HepG2 (cell line): ENCODE measurements around the gene MISP3. TPM values are rescaled to one million over a fixed set of nuclear protein-coding genes. Genes with fewer than 3 reads are reported as not detected.
"Not testable (repeated sequence)": the region's sequence is repeated elsewhere in the genome, so short reads cannot be mapped to it uniquely, and the experiment has no call there.

Source experiments
- ATAC-seq: fragments of 200-7000 bp; cut with Tn5 transposase; 3 replicates; pipeline ENCODE4 v1.9.1; 2020; ENCODE audit warnings: mild to moderate bottlenecking, moderate library complexity
- BruUV-seq: library from RNA; stranded (reverse); fragments of 400-500 nt; replicated peaks from 2 replicates; lab custom pipeline; 2021; lab: Mats Ljungman, UMichigan
- CTCF ChIA-PET: fragments of 300-600 bp; formaldehyde crosslinking; extraction: SDS; loops from one replicate; lab custom pipeline; 2021; ENCODE audit warnings: low total read pairs, inconsistent platforms, low intra/inter-chr PET ratio; lab: Yijun Ruan, JAX
- POLR2A ChIA-PET: fragments of 350-600 bp; sonication (Branson Sonifier 250); formaldehyde crosslinking; loops from one replicate; lab custom pipeline; 2020; ENCODE audit warnings: antibody characterized with exemption, inconsistent platforms; lab: Yijun Ruan, JAX
- DNase-seq: peaks from one replicate; pipeline ENCODE4 v3.0.0-alpha.2; 2015; ENCODE audit warnings: low spot score
- FAIRE-seq: peaks from 3 replicates; lab custom pipeline; 2011; peaks lifted over from hg19 to GRCh38; lab: Jason Lieb, UNC
- H2AFZ ChIP-seq: one replicate; pipeline ENCODE4 v1.6.1; 2011; ENCODE audit warnings: low read length, inconsistent platforms
- H3K27ac ChIP-seq: fragments of 300-600 bp; 3 replicates; pipeline ENCODE4 v1.8.0; 2011; ENCODE audit warnings: mixed run types, mild to moderate bottlenecking, mixed read lengths, low read length, inconsistent platforms; ENCODE audit not compliant: insufficient read depth; ENCODE audit errors: extremely low read length
- H3K27me3 ChIP-seq, 2 experiments: fragments of 200-600 bp in 1 of 2; 2 replicates in 1 of 2; 3 replicates in 1 of 2; pipeline versions ENCODE4 v1.6.0 to v1.8.0; 2011; ENCODE audit warnings: low read length in 2 of 2, mild to moderate bottlenecking in 2 of 2, moderate library complexity in 2 of 2, inconsistent platforms in 1 of 2; ENCODE audit not compliant: insufficient read depth in 2 of 2, control insufficient read depth in 1 of 2
- H3K36me3 ChIP-seq, 2 experiments: fragments of 200-600 bp in 1 of 2; replicated peaks in 1 of 2; 2 replicates in 1 of 2; 3 replicates in 1 of 2; pipeline versions ENCODE4 v1.5.1 to v1.8.0; 2011; ENCODE audit warnings: low read length in 2 of 2, inconsistent platforms in 1 of 2; ENCODE audit not compliant: insufficient read depth in 2 of 2, control insufficient read depth in 1 of 2
- H3K4me1 ChIP-seq: 2 replicates; pipeline ENCODE4 v1.5.1; 2012; ENCODE audit warnings: low read length, inconsistent platforms; ENCODE audit not compliant: insufficient read depth
- H3K4me2 ChIP-seq: 2 replicates; pipeline ENCODE4 v1.6.0; 2011; ENCODE audit warnings: low read depth, low read length, inconsistent platforms
- H3K4me3 ChIP-seq, 3 experiments: fragments of 200-600 bp in 1 of 3; sonication (generic), shearing (Covaris generic) in 1 of 3; replicated peaks in 1 of 3; 2 replicates each; pipeline ENCODE4 v1.5.1; 2011 to 2016; ENCODE audit warnings: low read length in 3 of 3, inconsistent platforms in 2 of 3, low read depth in 2 of 3, mild to moderate bottlenecking in 2 of 3, control low read depth in 1 of 3, mixed read lengths in 1 of 3; ENCODE audit not compliant: insufficient read depth in 1 of 3
- H3K79me2 ChIP-seq: one replicate; pipeline ENCODE4 v1.6.1; 2011; ENCODE audit warnings: low read length, inconsistent platforms; ENCODE audit not compliant: insufficient read depth
- H3K9ac ChIP-seq: 2 replicates; pipeline ENCODE4 v1.6.0; 2011; ENCODE audit warnings: mild to moderate bottlenecking, low read depth, low read length, inconsistent platforms; ENCODE audit not compliant: insufficient read depth
- H3K9me3 ChIP-seq: 2 replicates; pipeline ENCODE4 v1.5.1; 2012; ENCODE audit warnings: mild to moderate bottlenecking, low read length
- H4K20me1 ChIP-seq: 2 replicates; pipeline ENCODE4 v1.6.0; 2011; ENCODE audit warnings: inconsistent platforms, mild to moderate bottlenecking, low read length, moderate library complexity; ENCODE audit not compliant: insufficient read depth
- FOXK2 ChIP-seq: fragments of 450-650 bp; IDR thresholded peaks from 2 replicates; pipeline ENCODE4 v1.6.1; 2016
- MYC ChIP-seq: sonication (generic); formaldehyde crosslinking; IDR thresholded peaks from 2 replicates; pipeline ENCODE4 v1.9.0; 2021; ENCODE audit warnings: missing genetic modification reagents, borderline replicate concordance
- ZNF615 ChIP-seq: sonication (generic); formaldehyde crosslinking; IDR thresholded peaks from 2 replicates; pipeline ENCODE4 v1.5.0; 2020; ENCODE audit warnings: mild to moderate bottlenecking, missing genetic modification reagents, borderline replicate concordance
- WGBS: methylation state at CpG from one replicate; pipeline ENCODE4 v1.1.6; 2017; ENCODE audit warnings: low lambda C conversion rate; 5-methylcytosine and 5-hydroxymethylcytosine counted together
- in situ Hi-C: cut with HindIII; loops from 2 replicates; pipeline ENCODE4 v1.10.0; 2017; ENCODE audit warnings: low pct_unique_long_range_greater_than_20kb; ENCODE audit not compliant: extremely low pct_ligation_motif_present
- intact Hi-C: fragments of 100-400 bp; cut with micrococcal nuclease; formaldehyde crosslinking; loops from one replicate; pipeline ENCODE4 v1.10.0; 2022; ENCODE audit not compliant: unreplicated experiment
- polyA plus RNA-seq, 8 experiments: library from polyadenylated mRNA; depleted of rRNA in 3 of 8; stranded (reverse) in 7 of 8; unstranded in 1 of 8; fragments of >200 nt; fragmentation: Illumina TruSeq in 4 of 8; extraction: Trizol in 4 of 8; gene quantifications; 2 replicates each; pipeline versions ENCODE4 v1.2.1 to v1.2.3, GENCODE V29; 2011 to 2016; ENCODE audit warnings: low read depth in 4 of 8, missing spikeins in 1 of 8, mixed read lengths in 1 of 8; ENCODE audit not compliant: insufficient read depth in 1 of 8
- total RNA-seq, 5 experiments: library from RNA; depleted of rRNA; stranded (reverse); fragments of >200 nt; fragmentation: Illumina TruSeq; extraction: Trizol; gene quantifications; 2 replicates each; pipeline ENCODE4 v1.2.3, GENCODE V29; 2016; ENCODE audit warnings: low read depth in 1 of 5
- TF ChIP-seq, protein P1 (sequence below): sonication (generic); formaldehyde crosslinking; IDR thresholded peaks from 2 replicates; pipeline ENCODE4 v1.4.0; 2020; ENCODE audit warnings: missing genetic modification reagents
- TF ChIP-seq, protein P2 (sequence below): sonication (generic); formaldehyde crosslinking; IDR thresholded peaks from 2 replicates; pipeline ENCODE4 v1.4.0; 2020; ENCODE audit warnings: mild to moderate bottlenecking, missing genetic modification reagents

Gene MISP3
- total and polyA plus RNA-seq, 2 of the 13 experiments (the other 11 are each of a cell fraction or from before 2014, with no cell fraction given), result 2.5 to 5.4 TPM

DNA sequence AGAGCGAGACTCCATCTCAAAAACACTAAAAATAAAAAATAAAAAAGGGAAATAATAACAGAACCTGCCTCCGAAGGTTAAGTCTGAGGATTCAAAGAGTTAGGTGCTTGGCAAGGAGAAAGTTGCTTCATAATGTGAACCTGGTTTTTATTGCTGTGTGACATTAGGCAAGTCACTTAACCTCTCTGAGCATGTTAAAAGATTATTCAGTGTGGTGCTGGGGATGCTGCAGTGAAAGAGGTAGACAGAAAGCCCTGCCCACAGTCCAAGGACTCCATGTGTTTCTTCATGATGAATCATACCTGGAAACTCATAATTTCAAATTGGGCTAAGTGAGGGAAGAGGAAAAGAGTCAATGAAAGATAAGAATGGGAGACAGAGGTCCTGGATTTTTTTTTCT, 38.6 kb upstream of the MISP3 start (continued):
- TF ChIP-seq, protein P1, sequence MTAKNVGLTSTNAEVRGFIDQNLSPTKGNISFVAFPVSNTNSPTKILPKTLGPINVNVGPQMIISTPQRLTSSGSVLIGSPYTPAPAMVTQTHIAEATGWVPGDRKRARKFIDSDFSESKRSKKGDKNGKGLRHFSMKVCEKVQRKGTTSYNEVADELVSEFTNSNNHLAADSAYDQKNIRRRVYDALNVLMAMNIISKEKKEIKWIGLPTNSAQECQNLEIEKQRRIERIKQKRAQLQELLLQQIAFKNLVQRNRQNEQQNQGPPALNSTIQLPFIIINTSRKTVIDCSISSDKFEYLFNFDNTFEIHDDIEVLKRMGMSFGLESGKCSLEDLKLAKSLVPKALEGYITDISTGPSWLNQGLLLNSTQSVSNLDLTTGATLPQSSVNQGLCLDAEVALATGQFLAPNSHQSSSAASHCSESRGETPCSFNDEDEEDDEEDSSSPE, result no peak
- TF ChIP-seq FOXK2, result no peak
- no peak for TF ChIP-seq MYC (CRISPR knock-in tag)
- TF ChIP-seq ZNF615 (CRISPR knock-in tag), result no peak

DNA sequence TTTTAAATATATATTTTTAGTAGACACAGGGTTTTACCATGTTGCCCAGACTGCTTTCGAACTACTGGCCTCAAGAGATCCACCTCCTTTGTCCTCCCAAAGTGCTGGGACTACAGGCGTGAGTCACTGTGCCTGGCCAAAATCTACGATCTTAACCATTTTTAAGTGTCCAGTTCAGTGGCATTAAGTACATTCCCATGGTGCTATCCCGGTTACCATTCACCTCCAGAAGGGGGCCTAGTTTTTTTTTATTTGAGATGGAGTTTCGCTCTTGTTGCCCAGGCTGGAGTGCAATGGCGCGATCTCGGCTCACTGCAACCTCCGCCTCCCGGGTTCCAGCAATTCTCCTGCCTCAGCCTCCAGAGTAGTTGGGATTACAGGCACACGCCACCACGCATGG, 37.4 kb upstream of the MISP3 start:
- DNase-seq, H3K9ac ChIP-seq, H2AFZ ChIP-seq, H3K4me2 ChIP-seq, POLR2A ChIA-PET, H3K79me2 ChIP-seq, H3K27me3 ChIP-seq, H3K9me3 ChIP-seq, H3K27ac ChIP-seq, in situ Hi-C loops, BruUV-seq, CTCF ChIA-PET, H3K36me3 ChIP-seq, intact Hi-C loops, H3K4me3 ChIP-seq, ATAC-seq, H4K20me1 ChIP-seq, FAIRE-seq: not testable (repeated sequence)
- WGBS, result 94% methylated on average over 11 of the region's 12 CpGs
- peaks cover 12% of the 10 kb centered on the region for H3K4me1 ChIP-seq

DNA sequence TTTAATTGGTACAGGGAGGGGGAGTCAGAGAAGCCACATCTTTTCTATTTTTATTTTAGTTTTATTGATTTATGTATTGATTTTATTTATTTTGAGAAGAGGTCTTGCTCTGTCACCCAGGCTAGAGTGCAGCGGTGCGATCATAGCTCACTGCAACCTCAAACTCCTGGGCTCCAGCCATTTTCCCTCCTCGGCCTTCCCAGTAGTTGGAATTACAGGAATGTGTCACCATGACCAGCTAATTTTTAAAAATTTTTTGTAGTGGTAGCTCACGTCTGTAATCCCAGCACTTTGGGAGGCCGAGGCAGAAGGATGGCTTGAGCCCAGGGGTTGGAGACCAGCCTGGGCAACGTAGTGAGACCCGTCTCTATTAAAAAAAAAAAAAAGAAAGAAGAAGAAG, 36.9 kb upstream of the MISP3 start:
- intact Hi-C loops, result no loop called here
- POLR2A ChIA-PET, result no interaction called here

More for the DNA sequence above, 36.9 kb upstream of the MISP3 start:
- no peak for DNase-seq
- no peak overlapping the region for H3K27ac ChIP-seq
- FAIRE-seq, result no peak
- no peak overlapping the region for H2AFZ ChIP-seq
- WGBS, result 91% methylated on average over 7 of the region's 7 CpGs
- no peaks in the 10 kb centered on the region for H3K79me2 ChIP-seq
- no peaks in the 10 kb centered on the region for H3K36me3 ChIP-seq
- no peak overlapping the region for H3K9ac ChIP-seq
- TF ChIP-seq, protein P2, sequence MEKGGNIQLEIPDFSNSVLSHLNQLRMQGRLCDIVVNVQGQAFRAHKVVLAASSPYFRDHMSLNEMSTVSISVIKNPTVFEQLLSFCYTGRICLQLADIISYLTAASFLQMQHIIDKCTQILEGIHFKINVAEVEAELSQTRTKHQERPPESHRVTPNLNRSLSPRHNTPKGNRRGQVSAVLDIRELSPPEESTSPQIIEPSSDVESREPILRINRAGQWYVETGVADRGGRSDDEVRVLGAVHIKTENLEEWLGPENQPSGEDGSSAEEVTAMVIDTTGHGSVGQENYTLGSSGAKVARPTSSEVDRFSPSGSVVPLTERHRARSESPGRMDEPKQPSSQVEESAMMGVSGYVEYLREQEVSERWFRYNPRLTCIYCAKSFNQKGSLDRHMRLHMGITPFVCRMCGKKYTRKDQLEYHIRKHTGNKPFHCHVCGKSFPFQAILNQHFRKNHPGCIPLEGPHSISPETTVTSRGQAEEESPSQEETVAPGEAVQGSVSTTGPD (CRISPR knock-in tag), result no peak
- no peak overlapping the region for H3K4me2 ChIP-seq
- CTCF ChIA-PET, result no interaction called here
- ATAC-seq, result no peak
- H3K27me3 ChIP-seq, result peaks cover 0 to 6% of the 10 kb centered on the region in 2 experiments; a peak in 3 of 5 replicates
- no peak overlapping the region for H3K4me3 ChIP-seq
- no peaks in the 10 kb centered on the region for H3K9me3 ChIP-seq
- no peaks in the 10 kb centered on the region for H4K20me1 ChIP-seq
- in situ Hi-C loops, result no loop called here
- no TSS peak for BruUV-seq
- peaks cover 9% of the 10 kb centered on the region for H3K4me1 ChIP-seq
